ENCODE results near the gene CROCC2.
"Not testable (repeated sequence)": the region's sequence is repeated elsewhere in the genome, so short reads cannot be mapped to it uniquely, and the experiment has no call there.

Gene CROCC2

GRCh38 chr2:240972201-240972600 lies 66.1 kb downstream of the CROCC2 start:
- DNase-seq: no peak

- peak; percentile 60 for DNase-seq
These were observed 66.7 kb downstream of the CROCC2 start for GRCh38 chr2:240972636-240973521.

- DNase-seq: no peak
These were observed 68.8 kb downstream of the CROCC2 start for GRCh38 chr2:240974771-240975572.

GRCh38 chr2:240975903-240976302 lies 69.8 kb downstream of the CROCC2 start:
- not testable (repeated sequence) for DNase-seq

- DNase-seq: no peak
These were observed 75.1 kb downstream of the CROCC2 start for GRCh38 chr2:240981280-240981679.

GRCh38 chr2:240981871-240982800 lies 76.0 kb downstream of the CROCC2 start:
- no peak for DNase-seq

- no peak for DNase-seq
These were observed 76.7 kb downstream of the CROCC2 start for GRCh38 chr2:240982821-240983281.

- peak; percentile 78 for DNase-seq
These were observed 77.3 kb downstream of the CROCC2 start for GRCh38 chr2:240983361-240983995.

GRCh38 chr2:240983996-240984498 lies 77.9 kb downstream of the CROCC2 start:
- DNase-seq: no peak

GRCh38 chr2:240985881-240986786 lies 80.0 kb downstream of the CROCC2 start:
- DNase-seq: no peak

- DNase-seq: no peak
These were observed 80.8 kb downstream of the CROCC2 start for GRCh38 chr2:240986787-240987411.

- no peak for DNase-seq
These were observed 81.5 kb downstream of the CROCC2 start for GRCh38 chr2:240987588-240987987.

GRCh38 chr2:240988146-240988545 lies 82.0 kb downstream of the CROCC2 start:
- DNase-seq: no peak

GRCh38 chr2:240988571-240989271 lies 82.6 kb downstream of the CROCC2 start:
- DNase-seq: no peak

- peak; percentile 56 for DNase-seq
These were observed 83.5 kb downstream of the CROCC2 start for GRCh38 chr2:240989451-240990265.

GRCh38 chr2:240990266-240990529 lies 84.1 kb downstream of the CROCC2 start:
- DNase-seq: no peak

GRCh38 chr2:240990726-240991377 lies 84.7 kb downstream of the CROCC2 start:
- DNase-seq: no peak
